Measurements from ENCODE around the gene AP3B2. TPM values are rescaled to one million over a fixed set of nuclear protein-coding genes. Genes with fewer than 3 reads are reported as not detected.

Gene AP3B2
- total and polyA plus RNA-seq, 10 donors, result 0.15 to 9.5 (median 1.1) TPM; not detected in 1

DNA sequence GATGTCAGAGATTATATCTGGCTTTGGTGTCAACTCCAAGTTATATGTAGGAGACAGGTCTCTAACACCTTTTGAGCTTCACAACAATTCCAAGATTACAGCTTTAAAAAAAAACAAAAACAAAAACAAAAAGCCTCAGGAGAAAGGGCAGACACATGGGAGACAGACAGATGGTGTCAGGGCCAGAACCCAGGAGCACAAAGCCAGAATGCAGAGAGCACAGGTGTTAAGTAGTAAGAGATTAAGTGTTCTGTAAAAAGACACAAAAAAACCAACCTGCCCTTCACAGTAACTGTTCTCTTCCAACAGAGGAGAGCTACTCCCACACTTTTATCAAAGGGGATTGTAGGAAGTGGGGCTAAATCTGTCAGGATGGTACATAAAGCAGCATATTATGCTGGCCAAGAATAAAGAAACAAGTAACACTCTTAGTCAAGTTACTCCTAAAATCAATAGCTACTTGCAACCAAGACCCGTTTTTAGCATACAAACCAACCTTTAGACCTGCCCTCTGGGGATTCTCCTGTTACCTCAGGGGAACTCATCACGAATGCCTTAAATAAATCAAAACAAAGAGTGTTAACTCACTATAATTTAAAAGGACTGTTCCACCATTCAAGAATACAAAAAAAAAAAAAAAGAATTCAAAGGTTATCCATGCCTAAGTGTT is 68.4 kb downstream of the AP3B2 start:
- H3K4me1 ChIP-seq, result peaks cover under 1 to 4% (median 3%) of the 10 kb centered on the region in 6 donors
- H3K4me3 ChIP-seq, result no peak overlapping the region
- no peak for TF ChIP-seq POLR2AphosphoS5 (IDR thresholded peaks at IDR 0.05)
- TF ChIP-seq CTCF (IDR thresholded peaks at IDR 0.05 in 8 of 11, conservative IDR thresholded peaks at IDR 0.05 in 3 of 11), result no peak
- TF ChIP-seq POLR2A (IDR thresholded peaks at IDR 0.05), result no peak
- H3K36me3 ChIP-seq, result no peaks in the 10 kb centered on the region
- 40 to 75% (median 46%) methylated on average over 2 of the region's 2 CpGs for WGBS, 5 donors
- H3K27ac ChIP-seq, result no peak overlapping the region
- intact Hi-C loops (cut with DNase I; ENCODE audit: low total_unique reads), result no loop called here
- no peaks in the 10 kb centered on the region for H3K9me3 ChIP-seq
- DNase-seq, result no peak
- H3K27me3 ChIP-seq (replicated peaks in 1 of 7), result peaks cover 0 to 93% (median 53%) of the 10 kb centered on the region in 7 donors

- Histone ChIP-seq H3K27ac (no peak overlapping the region), H3K4me1 (no peaks in the 10 kb centered on the region), H3K27me3 (replicated peaks in 1 of 7) (peaks cover 0 to 93% (median 53%) of the 10 kb centered on the region in 7 donors), H3K9me3 (no peaks in the 10 kb centered on the region), H3K36me3 (no peaks in the 10 kb centered on the region), H3K4me3 (no peak overlapping the region)
- WGBS, 5 donors, result 52 to 55% (median 54%) methylated on average over 3 of the region's 3 CpGs
- TF ChIP-seq POLR2AphosphoS5 (IDR thresholded peaks at IDR 0.05), result no peak
- no peak for TF ChIP-seq CTCF (IDR thresholded peaks at IDR 0.05 in 8 of 11, conservative IDR thresholded peaks at IDR 0.05 in 3 of 11)
- no peak for TF ChIP-seq POLR2A (IDR thresholded peaks at IDR 0.05)
- DNase-seq, result no peak
- intact Hi-C loops (cut with DNase I; ENCODE audit: low total_unique reads), result no loop called here
Observed at GRCh38 chr15:82640672-82641071, 69.0 kb downstream of the AP3B2 start.

DNA sequence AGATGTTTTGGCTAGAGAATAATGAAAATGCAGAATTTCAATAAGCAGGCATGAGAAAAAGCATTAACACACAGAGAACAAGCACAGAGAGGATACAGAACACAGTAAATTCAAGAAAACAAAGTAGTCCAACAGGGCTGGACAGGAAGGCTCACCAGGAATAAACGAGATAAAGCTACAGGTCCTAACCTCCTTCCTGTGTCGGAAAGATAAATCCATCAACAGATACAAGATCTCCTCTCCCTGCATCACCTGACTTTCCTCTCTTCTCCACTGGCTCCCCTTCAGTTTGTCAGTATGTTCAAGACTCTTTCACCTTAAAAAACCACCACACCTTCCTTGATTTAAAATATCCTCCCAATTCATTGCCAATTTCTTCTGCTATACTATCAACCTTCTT is 73.9 kb downstream of the AP3B2 start:
- Histone ChIP-seq H3K4me3 (no peak overlapping the region), H3K27me3 (replicated peaks in 1 of 7) (peaks cover 0 to 54% (median 16%) of the 10 kb centered on the region in 7 donors), H3K27ac (no peak overlapping the region), H3K36me3 (no peaks in the 10 kb centered on the region), H3K9me3 (no peaks in the 10 kb centered on the region), H3K4me1 (no peaks in the 10 kb centered on the region)
- no peak for DNase-seq
- TF ChIP-seq CTCF (IDR thresholded peaks at IDR 0.05 in 8 of 11, conservative IDR thresholded peaks at IDR 0.05 in 3 of 11) (no peak), POLR2A (IDR thresholded peaks at IDR 0.05) (no peak)
- 26 to 49% (median 48%) methylated on average over 2 of the region's 2 CpGs for WGBS, 5 donors
- intact Hi-C loops (cut with DNase I; ENCODE audit: low total_unique reads), result no loop called here

- WGBS, 5 donors, result 57 to 88% (median 77%) methylated on average over 4 of the region's 4 CpGs
Observed at GRCh38 chr15:82630033-82630432, 79.6 kb downstream of the AP3B2 start.

More at GRCh38 chr15:82630033-82630432, 79.6 kb downstream of the AP3B2 start:
- no peak for TF ChIP-seq POLR2AphosphoS5 (IDR thresholded peaks at IDR 0.05)
- TF ChIP-seq CTCF (IDR thresholded peaks at IDR 0.05 in 8 of 11, conservative IDR thresholded peaks at IDR 0.05 in 3 of 11), result no peak
- no peak for TF ChIP-seq POLR2A (IDR thresholded peaks at IDR 0.05)
- no peaks in the 10 kb centered on the region for H3K4me1 ChIP-seq
- no peak for DNase-seq
- H3K27me3 ChIP-seq (replicated peaks in 1 of 7), result peaks cover 0 to 4% (median 0%) of the 10 kb centered on the region in 7 donors
- no peak overlapping the region for H3K4me3 ChIP-seq
- H3K9me3 ChIP-seq, result no peaks in the 10 kb centered on the region
- no peak overlapping the region for H3K27ac ChIP-seq
- no peaks in the 10 kb centered on the region for H3K36me3 ChIP-seq
- intact Hi-C loops (cut with DNase I; ENCODE audit: low total_unique reads), result no loop called here

All from spleen (tissue), 11 donors.